KMS-11 (cell line): ENCODE data around the gene UPF2.

Experiments used
- H2AFZ ChIP-seq: fragments of 200-600 bp; sonication (generic); 2 replicates; pipeline ENCODE4 v1.6.1; 2016; ENCODE audit warnings: antibody characterized with exemption, mixed run types, low read depth
- H3K27ac ChIP-seq: fragments of 200-600 bp; sonication (generic); 2 replicates; pipeline ENCODE4 v1.6.1; 2016; ENCODE audit warnings: mild to moderate bottlenecking, mixed run types
- H3K27me3 ChIP-seq: fragments of 200-600 bp; sonication (generic); 2 replicates; pipeline ENCODE4 v1.6.1; 2017; ENCODE audit warnings: mild to moderate bottlenecking, low read depth, mixed run types, moderate library complexity; ENCODE audit not compliant: insufficient read depth
- H3K36me3 ChIP-seq: fragments of 200-600 bp; sonication (generic); 2 replicates; pipeline ENCODE4 v1.6.1; 2017; ENCODE audit warnings: mild to moderate bottlenecking, mixed run types; ENCODE audit not compliant: insufficient read depth
- H3K4me1 ChIP-seq: fragments of 200-600 bp; sonication (generic); 2 replicates; pipeline ENCODE4 v1.6.1; 2016; ENCODE audit warnings: mild to moderate bottlenecking, low read depth, mixed run types; ENCODE audit not compliant: poor library complexity, severe bottlenecking
- H3K4me2 ChIP-seq: fragments of 200-600 bp; sonication (generic); 2 replicates; pipeline ENCODE4 v1.7.0; 2016; ENCODE audit warnings: mild to moderate bottlenecking, mixed run types
- H3K4me3 ChIP-seq: fragments of 200-600 bp; sonication (generic); IDR thresholded peaks from 2 replicates; pipeline ENCODE4 v1.6.1; 2017; ENCODE audit warnings: low read depth, low read length, mixed read lengths; ENCODE audit not compliant: insufficient read depth
- H3K79me2 ChIP-seq: fragments of 200-600 bp; sonication (generic); 2 replicates; pipeline ENCODE4 v1.6.1; 2016; ENCODE audit warnings: low read depth, mixed run types; ENCODE audit not compliant: insufficient read depth
- H3K9ac ChIP-seq: fragments of 200-600 bp; sonication (generic); 2 replicates; pipeline ENCODE4 v1.6.1; 2016; ENCODE audit warnings: mild to moderate bottlenecking, mixed run types
- H4K20me1 ChIP-seq: fragments of 200-600 bp; sonication (generic); 2 replicates; pipeline ENCODE4 v1.6.1; 2016; ENCODE audit warnings: mild to moderate bottlenecking, mixed run types; ENCODE audit not compliant: insufficient read depth
- CTCF ChIP-seq: fragments of 200-600 bp; sonication (generic); conservative IDR thresholded peaks from 2 replicates; pipeline ENCODE4 v1.6.1; 2017; ENCODE audit warnings: low read depth, mild to moderate bottlenecking, antibody characterized with exemption, low read length, moderate library complexity, mixed read lengths

The UPF2 gene

GRCh38 chr10:11882646-11883375 lies 159.8 kb downstream of the UPF2 start:
- Histone ChIP-seq H3K4me3 (no peak overlapping the region), H3K27ac (no peak overlapping the region), H3K36me3 (no peaks in the 10 kb centered on the region), H3K9ac (no peak overlapping the region), H3K4me2 (no peak overlapping the region), H3K4me1 (no peaks in the 10 kb centered on the region), H3K79me2 (no peaks in the 10 kb centered on the region), H3K27me3 (no peaks in the 10 kb centered on the region), H4K20me1 (no peaks in the 10 kb centered on the region), H2AFZ (no peak overlapping the region)
- no peak for TF ChIP-seq CTCF

GRCh38 chr10:11881477-11882417 lies 160.9 kb downstream of the UPF2 start:
- Histone ChIP-seq H3K27ac (no peak overlapping the region), H3K4me1 (no peaks in the 10 kb centered on the region), H3K4me3 (no peak overlapping the region), H3K79me2 (no peaks in the 10 kb centered on the region), H4K20me1 (no peaks in the 10 kb centered on the region), H2AFZ (no peak overlapping the region), H3K27me3 (no peaks in the 10 kb centered on the region), H3K36me3 (no peaks in the 10 kb centered on the region), H3K4me2 (no peak overlapping the region), H3K9ac (no peak overlapping the region)
- TF ChIP-seq CTCF = no peak

- Histone ChIP-seq H4K20me1 (no peaks in the 10 kb centered on the region), H3K4me2 (no peak overlapping the region), H2AFZ (no peak overlapping the region), H3K79me2 (no peaks in the 10 kb centered on the region), H3K9ac (no peak overlapping the region), H3K27me3 (no peaks in the 10 kb centered on the region), H3K4me3 (no peak overlapping the region), H3K4me1 (no peaks in the 10 kb centered on the region), H3K27ac (no peak overlapping the region), H3K36me3 (no peaks in the 10 kb centered on the region)
- TF ChIP-seq CTCF = no peak
Measured at GRCh38 chr10:11881030-11881476, 161.6 kb downstream of the UPF2 start.

GRCh38 chr10:11880151-11881029 lies 162.2 kb downstream of the UPF2 start:
- Histone ChIP-seq H3K4me3 (no peak overlapping the region), H4K20me1 (no peaks in the 10 kb centered on the region), H3K27me3 (no peaks in the 10 kb centered on the region), H3K27ac (no peak overlapping the region), H3K79me2 (no peaks in the 10 kb centered on the region), H3K9ac (no peak overlapping the region), H2AFZ (no peak overlapping the region), H3K4me2 (no peak overlapping the region), H3K36me3 (no peaks in the 10 kb centered on the region), H3K4me1 (no peaks in the 10 kb centered on the region)
- no peak for TF ChIP-seq CTCF
